ENCODE measurements around the gene SCLT1.

DNA sequence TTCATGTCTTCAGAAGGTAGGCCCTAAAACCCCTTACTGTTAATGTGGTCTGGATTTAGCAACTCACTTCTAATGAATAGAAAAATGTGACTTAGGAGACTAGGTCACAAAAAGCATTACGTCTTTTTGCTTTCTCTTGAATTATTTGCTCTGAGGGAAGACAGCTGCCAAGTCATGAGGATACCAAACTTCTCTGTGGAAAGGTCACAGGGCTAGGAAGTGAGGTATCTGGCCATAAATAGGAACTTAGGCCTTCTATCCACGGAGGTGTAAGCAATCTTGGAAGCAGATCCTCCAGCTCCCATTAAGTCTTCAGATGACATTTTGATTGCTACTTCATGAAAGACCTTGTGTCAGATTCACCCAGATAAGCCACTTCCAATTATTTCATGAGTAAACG lies 163.3 kb downstream of the SCLT1 start:
- TF ChIP-seq ZNF274 (IDR thresholded peaks at IDR 0.05; ENCODE audit: low read depth, low read length) (no peak), YY1 (IDR thresholded peaks at IDR 0.05; ENCODE audit: insufficient read depth, insufficient read length) (no peak), SUZ12 (IDR thresholded peaks at IDR 0.05; ENCODE audit: extremely low read depth, insufficient read depth, insufficient read length) (no peak)

All from NT2/D1 (cell line).